ENCODE measurements around the gene CES4A. TPM values are rescaled to one million over a fixed set of nuclear protein-coding genes. Genes with fewer than 3 reads are reported as not detected.

CES4A gene
- total and polyA plus RNA-seq, 2 of the 13 experiments (the other 11 are each of a cell fraction or from before 2014, with no cell fraction given), result 0.09 to 0.17 TPM

- TF ChIP-seq MLX (CRISPR knock-in tag; IDR thresholded peaks at IDR 0.05) (no peak), MAZ (IDR thresholded peaks at IDR 0.05; ENCODE audit: borderline replicate concordance, low read depth, low read length) (no peak), MAZ (CRISPR knock-in tag; IDR thresholded peaks at IDR 0.05; ENCODE audit: low read depth) (peak; percentile 23; the same call in 1 of the 2 replicates), ZSCAN12 (CRISPR knock-in tag; IDR thresholded peaks at IDR 0.05) (peak; percentile 80; the same call in 1 of the 2 replicates), ZBTB34 (CRISPR knock-in tag; IDR thresholded peaks at IDR 0.05) (0 out of 2 replicates have a peak, but pooled peaks have one; percentile 4), ZMYM4 (CRISPR knock-in tag; IDR thresholded peaks at IDR 0.05) (peak; percentile 39; the same call in 1 of the 2 replicates), ZFP36L2 (CRISPR knock-in tag; IDR thresholded peaks at IDR 0.05) (no peak), MXD3 (CRISPR knock-in tag; IDR thresholded peaks at IDR 0.05) (peak; percentile 54; the same call in 1 of the 2 replicates), TEAD3 (CRISPR knock-in tag; optimal IDR thresholded peaks at IDR 0.05; ENCODE audit: borderline replicate concordance) (no peak), ZNF800 (CRISPR knock-in tag; IDR thresholded peaks at IDR 0.05) (peak; percentile 55; the same call in 1 of the 2 replicates), NFE2L1 (CRISPR knock-in tag; IDR thresholded peaks at IDR 0.05; ENCODE audit: borderline replicate concordance) (no peak), ZNF512 (CRISPR knock-in tag; IDR thresholded peaks at IDR 0.05) (no peak), KDM4B (CRISPR knock-in tag; IDR thresholded peaks at IDR 0.05) (no peak), MTA3 (CRISPR knock-in tag; IDR thresholded peaks at IDR 0.05) (0 out of 2 replicates have a peak, but pooled peaks have one; percentile 18), SATB2 (CRISPR knock-in tag; IDR thresholded peaks at IDR 0.05) (0 out of 2 replicates have a peak, but pooled peaks have one; percentile 36), NKX3-1 (CRISPR knock-in tag; IDR thresholded peaks at IDR 0.05) (peak; percentile 53; the same call in 1 of the 2 replicates), ZNF761 (CRISPR knock-in tag; conservative IDR thresholded peaks at IDR 0.05) (peak; percentile 21; the same call in 1 of the 2 replicates), SIN3A (IDR thresholded peaks at IDR 0.05; ENCODE audit: borderline replicate concordance, low read depth, low read length) (peak; percentile 30; the same call in 1 of the 2 replicates), MLXIP (CRISPR knock-in tag; IDR thresholded peaks at IDR 0.05; ENCODE audit: borderline replicate concordance) (peak; percentile 59; the same call in 1 of the 2 replicates), FOXP1 (IDR thresholded peaks at IDR 0.05) (no peak), FOXP1 (CRISPR knock-in tag; IDR thresholded peaks at IDR 0.05) (no peak)
Observed at GRCh38 chr16:67029254-67030096, 41.1 kb downstream of the CES4A start (continued).
